Measurements from ENCODE around the gene SELENOI. TPM values are rescaled to one million over a fixed set of nuclear protein-coding genes. Genes with fewer than 3 reads are reported as not detected.
"Not testable (repeated sequence)": the region's sequence is repeated elsewhere in the genome, so short reads cannot be mapped to it uniquely, and the experiment has no call there.

SELENOI gene
- total RNA-seq, 1 experiment from 2014 or later: 75.4 TPM

DNA sequence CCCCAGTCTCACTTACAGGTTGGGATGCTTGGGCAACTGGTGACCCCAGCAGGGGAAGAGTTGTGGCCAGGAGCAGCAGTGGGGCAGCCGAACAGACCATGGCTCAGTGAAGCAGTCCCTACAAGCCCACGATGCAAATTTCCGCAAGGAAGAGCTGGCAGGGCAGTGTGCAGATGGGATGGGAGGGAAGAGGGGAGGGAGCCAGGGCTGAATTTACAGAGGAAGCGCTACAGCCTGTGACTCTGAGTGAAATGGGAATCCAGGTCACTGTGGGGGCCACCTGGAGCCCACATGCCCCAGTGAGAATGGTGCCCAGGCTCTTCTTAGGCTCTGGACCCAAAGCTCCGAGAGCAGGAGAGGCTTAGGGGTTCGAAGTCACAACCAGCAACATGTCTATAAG is 27.0 kb upstream of the SELENOI start:
- BruUV-seq (replicated peaks): no TSS peak
- CTCF ChIA-PET: no interaction called here

DNA sequence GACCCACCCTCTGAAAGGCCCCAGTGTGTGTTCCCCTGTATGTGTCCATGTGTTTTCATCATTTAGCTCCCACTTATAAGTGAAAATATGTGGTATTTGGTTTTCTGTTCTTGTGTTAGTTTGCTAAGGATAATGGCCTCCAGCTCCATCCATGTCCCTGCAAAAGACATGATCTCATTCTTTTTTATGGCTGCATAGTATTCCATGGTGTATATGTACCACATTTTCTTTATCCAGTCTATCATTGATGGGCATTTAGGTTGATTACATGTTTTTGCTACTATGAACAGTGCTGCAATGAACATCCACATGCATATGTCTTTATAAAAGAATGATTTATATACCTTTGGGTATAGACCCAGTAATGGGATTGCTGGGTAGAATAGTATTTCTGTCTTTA is 21.5 kb upstream of the SELENOI start:
- intact Hi-C loops (cut with micrococcal nuclease; ENCODE audit: unreplicated experiment); H3K27me3 Mint-ChIP-seq (ENCODE audit: unreplicated experiment); H3K9me3 Mint-ChIP-seq (ENCODE audit: low read depth, unreplicated experiment); H3K27ac Mint-ChIP-seq (ENCODE audit: unreplicated experiment); DNase-seq; CTCF ChIA-PET; H3K36me3 Mint-ChIP-seq (ENCODE audit: insufficient read depth, unreplicated experiment); BruUV-seq (replicated peaks); H3K4me3 Mint-ChIP-seq (ENCODE audit: low read depth, unreplicated experiment); H3K4me1 Mint-ChIP-seq (ENCODE audit: low read depth, unreplicated experiment): not testable (repeated sequence)

More for the DNA sequence above, 27.0 kb upstream of the SELENOI start:
- no peak for DNase-seq
- Mint-ChIP-seq H3K9me3 (ENCODE audit: low read depth, unreplicated experiment) (no peaks in the 10 kb centered on the region), H3K36me3 (ENCODE audit: insufficient read depth, unreplicated experiment) (no peaks in the 10 kb centered on the region), H3K27ac (ENCODE audit: unreplicated experiment) (no peak overlapping the region), H3K4me1 (ENCODE audit: low read depth, unreplicated experiment) (no peaks in the 10 kb centered on the region), H3K27me3 (ENCODE audit: unreplicated experiment) (peaks cover 47% of the 10 kb centered on the region), H3K4me3 (ENCODE audit: low read depth, unreplicated experiment) (no peak overlapping the region)
- TF ChIP-seq, protein P1, sequence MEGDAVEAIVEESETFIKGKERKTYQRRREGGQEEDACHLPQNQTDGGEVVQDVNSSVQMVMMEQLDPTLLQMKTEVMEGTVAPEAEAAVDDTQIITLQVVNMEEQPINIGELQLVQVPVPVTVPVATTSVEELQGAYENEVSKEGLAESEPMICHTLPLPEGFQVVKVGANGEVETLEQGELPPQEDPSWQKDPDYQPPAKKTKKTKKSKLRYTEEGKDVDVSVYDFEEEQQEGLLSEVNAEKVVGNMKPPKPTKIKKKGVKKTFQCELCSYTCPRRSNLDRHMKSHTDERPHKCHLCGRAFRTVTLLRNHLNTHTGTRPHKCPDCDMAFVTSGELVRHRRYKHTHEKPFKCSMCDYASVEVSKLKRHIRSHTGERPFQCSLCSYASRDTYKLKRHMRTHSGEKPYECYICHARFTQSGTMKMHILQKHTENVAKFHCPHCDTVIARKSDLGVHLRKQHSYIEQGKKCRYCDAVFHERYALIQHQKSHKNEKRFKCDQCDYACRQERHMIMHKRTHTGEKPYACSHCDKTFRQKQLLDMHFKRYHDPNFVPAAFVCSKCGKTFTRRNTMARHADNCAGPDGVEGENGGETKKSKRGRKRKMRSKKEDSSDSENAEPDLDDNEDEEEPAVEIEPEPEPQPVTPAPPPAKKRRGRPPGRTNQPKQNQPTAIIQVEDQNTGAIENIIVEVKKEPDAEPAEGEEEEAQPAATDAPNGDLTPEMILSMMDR (IDR thresholded peaks at IDR 0.05; ENCODE audit: unreplicated experiment): no peak
- intact Hi-C loops (cut with micrococcal nuclease; ENCODE audit: unreplicated experiment): loop anchor here (5.0 kb wide), 1 partner anchor 148 kb away; no protein-coding TSS in a partner anchor

DNA sequence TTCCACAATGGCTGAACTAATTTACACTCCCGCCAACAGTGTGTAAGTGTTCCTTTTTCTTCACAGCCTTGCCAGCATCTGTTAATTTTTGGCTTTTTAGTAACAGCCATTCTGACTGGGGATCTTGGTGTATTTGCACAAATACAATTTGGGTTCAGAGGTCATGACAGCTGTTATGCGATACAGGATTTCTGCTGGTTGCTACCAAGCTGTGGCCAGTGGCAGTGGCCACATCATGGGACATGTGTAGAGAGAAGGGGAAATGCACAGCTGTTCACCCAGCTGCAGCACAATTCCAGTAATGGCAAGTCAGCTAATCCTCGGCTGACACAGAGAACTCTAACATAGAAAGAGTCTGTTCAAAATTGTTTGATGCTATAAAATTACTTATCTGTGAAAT is 21.0 kb upstream of the SELENOI start:
- TF ChIP-seq, protein P1 (IDR thresholded peaks at IDR 0.05; ENCODE audit: unreplicated experiment): no peak

DNA sequence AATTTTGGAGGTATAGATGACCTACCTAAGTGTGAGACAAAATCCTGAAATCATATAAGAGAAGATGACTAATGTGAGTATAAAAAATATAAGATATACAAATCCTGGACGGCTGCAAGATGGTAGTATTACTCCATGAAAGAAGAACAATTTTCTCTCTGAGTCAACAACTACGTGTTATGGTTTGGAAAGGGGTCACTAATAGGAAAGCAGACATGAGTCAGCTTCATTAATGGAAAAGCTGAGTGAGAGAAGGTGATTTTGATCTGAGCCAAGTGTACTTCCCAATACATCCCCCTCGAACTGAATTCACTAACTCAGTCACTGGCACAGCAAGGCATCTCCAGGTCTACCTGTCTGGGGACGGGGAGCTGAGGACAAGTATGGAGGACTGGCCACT is 20.1 kb upstream of the SELENOI start:
- H3K36me3 Mint-ChIP-seq (ENCODE audit: insufficient read depth, unreplicated experiment): no peaks in the 10 kb centered on the region
- CTCF ChIA-PET: interaction anchor here (0.9 kb wide), 1 partner anchor 14 kb away, joined by 5 read pairs; no protein-coding TSS in a partner anchor
- no peak overlapping the region for H3K27ac Mint-ChIP-seq (ENCODE audit: unreplicated experiment)
- peaks cover 10% of the 10 kb centered on the region for H3K4me1 Mint-ChIP-seq (ENCODE audit: low read depth, unreplicated experiment)
- intact Hi-C loops (cut with micrococcal nuclease; ENCODE audit: unreplicated experiment): no loop called here
- no peak for DNase-seq
- H3K9me3 Mint-ChIP-seq (ENCODE audit: low read depth, unreplicated experiment): no peaks in the 10 kb centered on the region
- H3K4me3 Mint-ChIP-seq (ENCODE audit: low read depth, unreplicated experiment): no peak overlapping the region
- H3K27me3 Mint-ChIP-seq (ENCODE audit: unreplicated experiment): no peaks in the 10 kb centered on the region
- TF ChIP-seq, protein P1 (IDR thresholded peaks at IDR 0.05; ENCODE audit: unreplicated experiment): no peak
- BruUV-seq (replicated peaks): no TSS peak

More for the DNA sequence above, 21.0 kb upstream of the SELENOI start:
- Mint-ChIP-seq H3K27me3 (ENCODE audit: unreplicated experiment) (no peaks in the 10 kb centered on the region), H3K27ac (ENCODE audit: unreplicated experiment) (no peak overlapping the region), H3K36me3 (ENCODE audit: insufficient read depth, unreplicated experiment) (no peaks in the 10 kb centered on the region), H3K4me1 (ENCODE audit: low read depth, unreplicated experiment) (peaks cover 4% of the 10 kb centered on the region), H3K9me3 (ENCODE audit: low read depth, unreplicated experiment) (no peaks in the 10 kb centered on the region), H3K4me3 (ENCODE audit: low read depth, unreplicated experiment) (no peak overlapping the region)
- intact Hi-C loops (cut with micrococcal nuclease; ENCODE audit: unreplicated experiment): no loop called here
- CTCF ChIA-PET: interaction anchor here (0.5 to 0.6 kb wide), 2 partner anchors 272 to 494 kb away, joined by 3 read pairs; no protein-coding TSS in a partner anchor
- no TSS peak for BruUV-seq (replicated peaks)
- no peak for DNase-seq

DNA sequence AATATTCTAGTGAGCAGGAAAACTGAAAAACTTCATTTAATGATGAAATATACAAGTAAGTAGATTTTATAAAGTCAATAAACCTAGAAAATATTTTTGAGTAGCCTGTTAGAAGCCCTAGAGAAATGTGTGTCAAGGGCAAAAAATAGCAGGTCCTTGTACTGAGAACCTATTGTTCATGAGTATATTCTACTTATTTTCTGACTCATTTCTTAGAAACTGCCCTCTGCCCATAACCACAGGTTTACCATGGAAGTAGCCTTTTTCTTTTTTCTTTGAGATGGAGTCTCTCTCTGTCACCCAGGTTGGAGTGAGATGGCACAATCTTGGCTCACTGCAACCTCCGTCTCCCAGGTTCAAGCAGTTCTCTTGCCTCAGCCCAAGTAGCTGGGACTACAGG is 19.4 kb upstream of the SELENOI start:
- no TSS peak for BruUV-seq (replicated peaks)
- Mint-ChIP-seq H3K9me3 (ENCODE audit: low read depth, unreplicated experiment) (no peaks in the 10 kb centered on the region), H3K4me3 (ENCODE audit: low read depth, unreplicated experiment) (no peak overlapping the region), H3K27me3 (ENCODE audit: unreplicated experiment) (no peaks in the 10 kb centered on the region), H3K36me3 (ENCODE audit: insufficient read depth, unreplicated experiment) (no peaks in the 10 kb centered on the region), H3K27ac (ENCODE audit: unreplicated experiment) (no peak overlapping the region), H3K4me1 (ENCODE audit: low read depth, unreplicated experiment) (peaks cover 10% of the 10 kb centered on the region)
- CTCF ChIA-PET: interaction anchor here (0.9 kb wide), 2 partner anchors 13 to 370 kb away, joined by 3 to 5 read pairs; no protein-coding TSS in a partner anchor
- intact Hi-C loops (cut with micrococcal nuclease; ENCODE audit: unreplicated experiment): no loop called here
- TF ChIP-seq, protein P1 (IDR thresholded peaks at IDR 0.05; ENCODE audit: unreplicated experiment): no peak
- no peak for DNase-seq

All from Calu3 (cell line).